SW 1271 (cell line): ENCODE data around the gene EPS8.
"Not testable (repeated sequence)": the region's sequence is repeated elsewhere in the genome, so short reads cannot be mapped to it uniquely, and the experiment has no call there.

Source experiments
- DNase-seq, 2 experiments: peaks; one replicate each; lab custom pipeline; 2025; lab: John Stamatoyannopoulos, UW

The EPS8 gene

DNA sequence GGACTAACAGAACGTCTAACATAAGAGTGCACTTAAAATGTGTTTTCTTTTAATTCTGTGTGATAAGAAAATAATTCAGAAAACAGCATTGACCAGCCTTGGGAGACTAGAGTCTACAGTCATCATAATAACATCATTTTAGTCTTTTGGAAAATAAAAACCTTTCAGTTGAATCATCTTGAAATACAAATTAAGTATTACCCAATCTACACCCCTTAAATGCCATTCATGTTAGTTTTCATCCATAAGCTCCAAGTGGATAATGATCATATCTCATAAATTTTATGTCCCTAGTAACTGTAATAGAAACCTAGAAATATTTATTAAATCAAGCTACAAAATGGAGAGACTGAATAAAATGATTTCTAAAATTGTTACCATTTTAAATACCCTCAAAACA is 32.4 kb downstream of the EPS8 start:
- DNase-seq: no peak

DNA sequence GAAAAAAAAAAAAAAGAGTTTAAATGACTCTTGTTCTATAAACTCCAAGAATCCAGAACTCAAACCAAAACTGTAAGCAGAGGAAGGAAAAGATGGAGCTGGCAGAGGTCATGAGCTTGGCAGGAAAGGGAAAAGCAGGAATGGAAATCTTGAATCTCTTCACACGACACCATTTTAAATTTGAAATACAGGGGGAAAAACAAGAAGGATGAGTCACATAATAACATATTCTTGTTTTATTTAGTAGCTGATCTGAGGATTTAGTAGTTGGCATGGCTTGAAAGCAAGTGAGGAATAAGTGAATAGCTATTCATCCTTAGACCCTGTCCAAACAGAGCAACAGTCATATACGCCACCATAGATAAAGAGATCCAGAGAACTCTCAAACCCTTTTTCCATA is 35.0 kb downstream of the EPS8 start:
- DNase-seq: no peak

DNA sequence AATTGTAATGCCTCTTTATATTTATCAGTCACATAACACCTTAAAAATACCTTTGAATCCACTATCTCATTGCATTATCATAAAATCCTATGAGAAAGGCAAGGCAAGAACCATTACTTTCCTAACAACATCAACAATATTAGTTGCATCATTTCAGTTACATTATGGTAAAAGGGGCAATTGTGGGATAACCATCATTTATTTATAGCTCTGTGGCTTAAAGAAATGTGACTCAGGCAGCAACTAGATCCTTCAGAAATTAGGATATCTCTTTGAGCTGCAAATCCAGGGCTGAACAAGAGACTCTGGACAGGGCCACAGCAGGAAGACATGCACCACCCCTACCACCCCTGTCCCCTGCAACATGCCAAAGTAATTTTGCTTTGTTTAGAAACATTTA is 36.4 kb downstream of the EPS8 start:
- no peak for DNase-seq

DNA sequence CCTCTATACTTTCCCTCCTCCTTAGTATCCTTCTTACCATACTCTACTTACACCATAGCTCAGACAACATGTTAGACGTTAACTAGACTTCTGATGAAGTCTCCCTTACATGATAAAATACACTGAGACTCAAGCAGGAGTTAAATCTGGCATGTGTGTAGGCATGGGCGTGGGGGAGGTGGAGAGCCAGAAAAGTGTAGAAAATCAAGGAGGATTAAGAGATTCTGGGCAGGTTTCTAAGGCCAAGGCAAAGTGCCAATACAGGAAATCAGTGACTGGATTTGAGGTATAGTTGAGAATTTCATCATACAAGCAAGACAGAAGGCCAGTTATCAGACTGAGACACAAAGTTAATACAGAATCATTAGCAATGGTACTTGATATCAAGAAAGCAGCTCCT is 37.4 kb downstream of the EPS8 start:
- DNase-seq: no peak

DNA sequence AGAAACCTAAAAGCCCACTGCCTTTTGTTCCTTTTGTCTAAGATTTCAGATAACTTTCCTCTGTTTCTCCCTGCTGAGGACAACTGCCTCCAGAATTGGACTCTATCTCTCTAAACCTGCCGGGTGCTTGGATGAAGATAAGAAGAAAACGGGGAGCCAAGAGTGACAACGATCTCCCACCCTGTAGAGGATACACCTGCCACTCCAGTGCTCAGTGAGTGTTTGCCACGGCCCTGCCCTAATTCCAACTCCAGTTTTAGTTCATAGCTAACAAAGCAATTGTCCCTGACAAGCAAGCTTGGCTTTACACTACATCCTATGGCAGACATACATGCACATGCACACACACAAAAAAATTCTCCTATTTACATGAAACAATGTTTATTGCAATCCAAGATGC is 39.3 kb downstream of the EPS8 start:
- no peak for DNase-seq

DNA sequence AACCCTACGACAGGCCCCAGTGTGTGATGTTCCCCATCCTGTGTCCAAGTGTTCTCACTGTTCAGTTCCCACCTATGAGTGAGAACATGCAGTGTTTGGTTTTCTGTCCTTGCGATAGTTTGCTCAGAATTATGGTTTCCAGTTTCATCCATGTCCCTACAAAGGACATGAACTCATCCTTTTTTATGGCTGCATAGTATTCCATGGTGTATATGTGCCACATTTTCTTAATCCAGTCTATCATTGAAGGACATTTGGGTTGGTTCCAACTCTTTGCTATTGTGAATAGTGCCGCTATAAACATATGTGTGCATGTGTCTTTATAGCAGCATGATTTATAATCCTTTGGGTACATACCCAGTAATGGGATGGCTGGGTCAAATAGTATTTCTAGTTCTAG is 47.3 kb downstream of the EPS8 start:
- DNase-seq: not testable (repeated sequence)

DNA sequence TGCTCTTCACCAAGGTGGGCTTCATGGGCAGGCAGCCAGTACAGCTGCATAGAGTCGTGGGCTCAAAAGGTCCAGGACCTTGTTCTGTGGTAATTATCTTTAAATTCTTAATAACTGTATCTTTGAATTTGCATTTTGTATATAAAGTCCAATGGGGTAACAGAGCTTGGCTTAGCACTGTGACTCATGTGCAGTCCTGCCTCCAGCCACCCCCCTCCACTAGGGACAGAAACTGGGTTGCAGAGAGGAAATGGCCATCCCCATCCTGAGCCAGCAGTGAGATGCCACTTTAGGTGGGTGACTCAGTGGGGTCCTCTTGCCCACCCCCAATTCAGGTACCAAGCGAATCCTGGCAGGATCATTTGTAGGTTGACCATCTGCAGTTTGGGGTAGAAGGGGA is 48.1 kb downstream of the EPS8 start:
- no peak for DNase-seq

DNA sequence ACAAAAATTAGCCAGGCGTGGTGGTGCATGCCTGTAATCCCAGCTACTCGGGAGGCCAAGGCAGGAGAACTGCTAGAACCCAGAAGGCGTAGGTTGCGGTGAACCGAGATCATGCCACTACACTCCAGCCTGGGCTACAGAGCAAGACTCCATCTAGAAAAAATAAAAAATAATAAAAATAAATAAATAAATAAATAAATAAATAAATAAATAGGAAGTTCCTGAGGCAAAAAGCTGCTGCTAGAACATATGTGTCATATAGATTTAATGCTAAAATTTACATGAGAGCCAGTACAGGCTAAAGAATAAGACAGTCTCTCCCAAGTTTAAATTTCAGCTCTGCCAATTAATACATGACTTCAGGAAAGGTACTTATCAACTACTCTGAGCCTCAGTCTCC is 48.8 kb downstream of the EPS8 start:
- DNase-seq: not testable (repeated sequence)

DNA sequence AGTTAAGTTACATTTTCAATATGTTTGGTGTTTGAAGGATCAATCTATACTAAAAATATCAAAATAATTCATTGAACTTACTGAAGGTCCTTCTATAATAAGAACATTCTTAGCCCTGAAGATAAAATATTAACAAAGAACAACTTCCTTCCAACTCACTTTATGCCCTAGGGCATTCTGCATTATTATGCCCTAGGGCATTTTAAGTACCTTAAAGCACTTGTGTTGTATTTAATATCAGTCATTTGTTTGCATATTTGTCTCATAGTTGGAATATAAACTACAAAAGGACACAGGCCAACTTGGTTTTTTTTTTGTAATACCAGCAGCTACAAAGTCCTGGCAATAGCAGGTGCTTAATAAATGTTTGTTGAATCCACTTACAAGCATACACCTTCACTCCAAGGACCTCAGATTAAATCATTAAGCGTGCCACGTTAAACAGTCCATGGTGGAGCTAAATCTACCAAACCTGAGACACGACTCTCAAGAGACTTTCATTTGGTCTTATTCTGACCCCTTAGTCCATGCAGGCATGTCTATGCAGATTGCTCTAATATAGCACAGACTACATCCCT is 50.7 kb downstream of the EPS8 start:
- DNase-seq: no peak

DNA sequence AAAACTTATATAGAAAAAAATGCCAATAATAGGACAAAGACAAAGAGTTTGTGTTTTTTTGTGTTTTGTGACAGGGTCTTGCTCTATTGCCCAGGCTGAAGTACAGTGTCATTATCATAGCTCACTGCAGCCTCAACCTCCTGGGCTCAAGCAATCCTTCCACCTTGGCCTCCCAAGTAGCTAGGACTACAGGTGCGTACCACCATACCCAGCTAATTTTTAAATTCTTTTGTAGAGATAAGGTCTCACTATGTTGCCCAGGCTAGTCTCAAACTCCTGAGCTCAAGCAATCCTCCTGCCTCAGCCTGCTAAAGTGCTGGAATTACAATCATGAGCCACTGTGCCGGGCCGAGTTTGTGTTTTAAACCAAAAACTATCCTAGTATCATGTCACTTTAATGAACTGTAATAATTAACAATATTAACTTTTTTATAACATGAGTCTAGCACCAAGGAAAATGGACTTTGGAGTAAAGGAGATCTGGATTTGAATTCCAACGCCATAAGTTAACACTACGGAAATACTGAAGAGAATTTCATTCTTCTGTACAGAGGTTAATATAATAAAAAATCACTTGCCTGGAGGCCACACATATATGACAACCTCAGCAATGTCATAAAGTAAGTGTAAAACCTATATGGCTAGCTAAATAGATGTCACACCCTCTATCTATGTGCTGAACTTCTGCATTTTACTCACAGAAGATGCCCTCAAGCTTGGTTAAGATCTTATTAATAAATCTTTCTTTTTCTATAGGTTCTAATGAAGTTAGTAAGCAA is 53.2 kb downstream of the EPS8 start:
- DNase-seq: no peak

DNA sequence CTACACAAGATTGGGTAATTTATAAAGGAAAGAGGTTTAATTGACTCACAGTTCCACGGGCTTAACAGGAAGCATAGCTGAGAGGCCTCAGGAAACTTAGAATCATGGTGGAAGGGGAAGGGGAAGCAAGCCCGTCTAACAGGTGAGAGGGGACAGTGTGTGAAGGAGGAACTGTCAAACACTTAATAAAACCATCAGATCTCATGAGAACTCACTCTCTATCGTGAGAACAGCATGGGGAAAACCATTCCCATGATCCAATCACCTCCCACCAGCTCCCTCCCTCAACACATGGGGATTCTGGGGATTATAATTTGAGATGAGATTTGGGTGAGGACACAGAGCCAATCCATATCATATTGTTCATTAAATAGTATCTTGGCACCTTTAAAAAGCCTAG is 56.1 kb downstream of the EPS8 start:
- no peak for DNase-seq

DNA sequence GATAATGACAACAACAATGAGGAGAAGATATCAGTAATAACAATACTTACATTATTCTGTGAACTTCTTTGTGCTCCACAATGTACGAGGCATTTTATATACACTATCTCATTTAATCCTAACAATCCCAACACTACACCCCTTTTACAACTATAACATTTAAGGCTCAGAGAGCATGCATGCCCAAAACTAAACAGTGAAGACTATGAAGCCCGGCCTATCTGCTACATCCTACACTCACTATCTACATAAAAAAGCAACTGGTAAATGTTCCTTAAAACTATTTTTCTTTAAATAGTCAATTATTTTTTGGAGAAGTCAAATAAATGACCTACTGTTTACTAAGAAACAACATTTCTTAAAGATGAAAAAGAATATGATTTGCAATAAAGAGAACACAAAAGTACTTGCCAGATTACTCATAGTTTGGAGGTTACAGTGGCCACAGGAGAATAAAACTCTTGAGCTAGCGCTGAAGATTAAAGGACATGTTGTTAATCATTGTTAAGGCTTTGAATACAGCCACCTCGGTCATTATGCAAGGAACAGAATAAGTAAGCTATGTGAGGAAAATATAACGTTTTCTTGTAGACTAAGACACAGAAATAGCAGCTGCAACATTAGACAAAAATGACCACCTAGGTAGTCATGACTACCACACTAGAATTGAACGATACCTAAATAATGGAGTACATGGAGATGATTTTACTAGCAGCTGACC is 56.7 kb downstream of the EPS8 start:
- no peak for DNase-seq

DNA sequence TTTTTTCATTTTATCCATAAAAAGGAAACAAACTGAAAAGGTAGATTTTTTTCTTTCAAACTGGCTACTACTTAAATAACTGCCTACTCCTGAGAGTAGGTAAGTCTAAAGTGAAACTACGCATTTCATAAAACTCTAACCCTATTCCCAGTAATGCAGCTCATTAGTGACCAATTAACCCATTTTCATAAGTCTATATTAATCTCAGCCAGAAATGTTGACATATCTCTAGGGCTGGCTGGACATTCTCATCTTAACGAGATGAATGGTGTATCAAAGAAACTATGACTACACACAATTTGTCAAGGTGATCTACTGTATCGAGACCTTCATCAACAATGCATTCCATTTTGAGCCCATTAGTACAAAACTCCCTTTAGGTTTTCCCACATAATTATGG is 57.2 kb downstream of the EPS8 start:
- DNase-seq: no peak

DNA sequence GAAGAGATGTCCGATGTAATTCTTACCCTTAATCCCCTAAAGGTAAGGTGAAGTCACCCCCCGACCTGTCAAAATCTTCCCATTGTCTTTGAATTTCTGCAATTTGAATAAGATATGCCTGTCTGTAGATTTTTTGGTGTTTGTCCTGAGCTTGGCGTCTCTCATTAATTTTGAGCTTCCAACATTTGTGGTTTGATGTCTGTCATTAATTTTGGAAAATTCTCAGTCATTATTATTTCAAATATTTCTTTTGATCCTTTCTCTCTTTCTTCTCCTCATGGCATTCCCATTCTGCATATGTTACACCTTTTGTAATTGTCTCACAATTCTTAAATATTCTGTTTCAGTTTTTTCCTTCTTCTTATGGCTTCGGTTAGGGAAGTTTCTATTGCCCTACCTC is 60.1 kb downstream of the EPS8 start:
- DNase-seq: no peak

DNA sequence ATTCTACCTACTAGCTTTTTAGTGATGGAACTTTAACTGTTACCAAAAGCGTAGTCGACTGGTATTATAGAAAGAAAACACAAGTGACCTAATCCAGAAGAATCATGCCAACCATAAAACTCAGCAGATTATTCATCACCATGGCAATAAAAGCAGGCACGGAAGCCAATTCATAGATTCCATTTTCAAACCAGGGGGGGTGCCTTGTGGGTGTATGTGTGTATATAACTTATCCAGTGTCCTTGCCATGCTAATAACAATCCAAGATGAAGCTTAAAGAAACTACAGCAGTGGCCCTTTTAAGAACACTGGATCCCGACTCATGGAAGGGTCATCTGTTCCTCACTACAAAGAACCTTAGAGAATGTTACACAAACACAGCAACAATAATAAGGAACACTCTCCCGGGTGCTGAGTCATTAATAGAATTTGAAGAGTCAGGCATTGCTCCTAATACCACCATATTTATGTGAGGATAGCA is 61.0 kb downstream of the EPS8 start:
- DNase-seq: no peak

DNA sequence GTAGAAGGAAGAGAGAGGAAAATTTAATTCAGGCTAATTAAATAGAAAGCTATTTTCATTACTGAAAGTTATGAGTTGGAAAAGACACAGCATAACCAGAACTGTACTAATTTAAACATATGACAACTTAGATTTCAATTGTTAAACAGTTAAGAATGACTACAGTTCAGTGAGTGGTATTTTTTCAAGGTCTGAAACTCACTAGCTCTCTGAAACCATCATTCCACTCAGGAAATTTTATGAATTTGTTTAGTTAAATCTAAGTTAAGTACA is 62.4 kb downstream of the EPS8 start:
- no peak for DNase-seq

DNA sequence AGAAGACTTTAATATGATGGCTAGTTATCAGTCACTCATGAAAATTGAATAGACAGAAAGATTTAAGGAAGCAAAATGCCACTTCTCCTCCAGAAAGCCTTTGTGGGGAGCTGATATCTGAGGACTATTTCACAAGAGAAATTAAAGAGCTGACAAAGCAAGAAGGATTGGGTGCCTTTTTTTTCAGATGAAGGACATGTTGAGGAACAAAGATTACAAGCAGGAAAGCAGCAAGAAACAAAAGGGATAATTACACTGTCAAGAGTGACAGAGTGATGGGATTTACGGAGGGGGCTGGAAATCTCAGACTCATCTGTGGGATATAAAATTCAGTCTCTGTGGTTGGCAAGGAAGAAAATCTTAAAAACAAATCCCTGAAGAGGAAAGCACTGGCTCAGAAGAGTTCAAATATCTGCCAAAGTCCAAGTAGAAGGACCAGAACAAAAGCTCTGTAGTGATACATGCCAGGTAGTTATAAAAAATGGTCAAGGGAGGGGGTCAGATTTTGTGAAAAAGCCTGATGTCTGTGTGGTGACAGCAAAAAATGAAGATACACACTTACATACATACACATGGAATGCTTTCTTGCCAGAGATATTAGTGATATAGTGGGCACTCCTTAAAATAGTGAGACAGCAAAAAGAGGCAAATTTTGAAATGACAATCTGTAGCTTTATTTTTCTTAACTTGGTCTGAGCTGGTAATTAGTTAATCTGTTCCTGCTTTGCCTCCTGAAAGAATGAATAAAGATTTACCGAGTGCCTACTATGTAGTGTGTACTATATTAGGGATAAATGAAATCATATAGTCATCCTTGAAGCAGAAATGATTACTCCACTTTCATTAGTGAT is 62.9 kb downstream of the EPS8 start:
- DNase-seq: no peak

DNA sequence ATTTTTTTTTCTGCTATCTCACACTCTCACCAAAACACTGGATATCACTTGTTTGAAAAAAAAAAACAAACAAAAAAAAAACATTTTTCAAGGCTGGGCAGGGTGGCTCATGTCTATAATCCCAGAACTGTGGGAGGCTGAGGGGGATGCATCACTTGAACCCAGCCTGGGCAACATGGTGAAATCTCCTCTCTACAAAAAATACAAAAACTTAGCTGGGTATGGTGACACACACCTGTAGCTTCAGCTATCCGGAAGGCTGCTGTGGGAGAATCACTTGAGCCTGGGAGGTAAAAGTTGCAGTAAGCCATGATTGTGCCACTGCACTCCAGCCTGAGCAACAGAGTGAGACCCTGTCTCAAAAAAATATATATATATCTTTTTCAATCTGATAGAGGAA is 66.2 kb downstream of the EPS8 start:
- no peak for DNase-seq

DNA sequence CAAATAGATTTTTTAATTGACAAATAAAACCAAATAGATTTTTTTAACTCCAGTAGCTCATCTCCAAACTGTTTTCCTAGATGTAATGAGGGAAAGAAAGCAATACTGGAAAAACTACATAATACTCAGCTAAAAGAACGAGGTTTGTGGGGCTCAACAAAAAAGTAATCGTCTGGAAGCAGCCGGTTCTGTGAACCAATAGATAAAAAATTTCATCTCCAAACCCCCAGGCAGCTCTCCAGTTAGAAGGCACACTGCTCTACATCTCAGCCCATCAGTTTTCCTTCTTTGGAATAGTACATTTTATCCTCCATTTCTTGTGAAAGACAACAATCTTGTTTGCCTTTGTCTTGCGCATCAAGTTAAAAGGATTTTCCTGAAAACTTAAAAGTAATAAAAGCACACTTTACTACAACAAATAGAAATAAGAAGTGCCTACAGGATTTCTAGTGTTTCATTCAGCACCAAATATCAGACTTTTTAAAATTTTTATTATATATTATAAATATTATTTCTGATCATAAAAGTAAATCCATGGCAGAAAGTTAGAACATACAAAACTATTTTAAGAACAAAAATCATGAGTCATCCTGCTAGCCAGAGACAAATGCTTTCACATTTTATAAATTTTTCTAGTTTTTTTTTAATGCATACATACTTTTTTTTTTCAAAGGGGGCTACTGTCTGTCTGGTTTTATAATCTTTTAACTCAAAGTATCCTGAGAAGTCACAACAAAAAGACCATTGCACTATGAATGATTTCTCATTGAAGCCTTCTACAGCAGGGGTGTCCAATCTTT is 67.7 kb downstream of the EPS8 start:
- no peak for DNase-seq

DNA sequence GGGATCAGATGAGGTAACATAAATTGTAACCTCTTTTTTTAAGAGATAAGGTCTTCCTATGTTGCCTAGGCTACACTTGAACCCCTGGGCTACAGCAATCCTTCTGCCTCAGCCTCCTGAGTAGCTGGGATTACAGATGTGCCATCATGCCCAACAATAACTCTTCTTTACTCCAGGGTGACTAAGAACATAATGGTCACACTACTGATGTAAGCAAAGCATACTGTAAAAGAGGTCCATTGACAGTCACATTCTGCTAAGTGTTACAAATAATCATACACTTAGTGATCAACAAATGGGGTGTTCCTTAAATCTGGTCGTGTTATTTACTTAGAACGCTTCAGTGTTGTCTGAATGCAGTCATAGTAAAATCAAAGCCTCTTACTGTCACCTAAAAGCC is 68.9 kb downstream of the EPS8 start:
- no peak for DNase-seq

DNA sequence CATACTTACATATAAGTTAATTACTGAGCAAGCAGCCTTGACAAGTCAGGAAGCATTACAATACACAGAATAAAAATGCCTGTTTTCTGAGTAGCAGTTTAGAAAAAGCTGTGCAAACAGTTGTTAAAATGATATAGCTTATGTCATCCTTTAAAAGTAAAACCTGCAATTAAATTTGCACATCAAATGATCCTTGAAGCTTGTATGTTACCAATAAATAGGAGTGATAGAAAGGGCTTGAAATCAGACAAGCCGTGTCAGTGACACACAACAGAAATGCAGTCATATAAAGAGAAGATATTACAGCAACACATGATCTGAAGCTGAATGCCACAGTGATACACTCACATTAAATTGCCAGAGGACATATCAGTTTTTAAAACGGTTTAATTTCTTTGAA is 70.0 kb downstream of the EPS8 start:
- no peak for DNase-seq
